Caco-2 (cell line): ENCODE data around the gene EHHADH. TPM values are rescaled to one million over a fixed set of nuclear protein-coding genes. Genes with fewer than 3 reads are reported as not detected.

Experiments
- BruUV-seq: library from RNA; stranded (reverse); fragments of 400-500 nt; replicated peaks from 2 replicates; lab custom pipeline; 2021; lab: Mats Ljungman, UMichigan
- CTCF ChIA-PET: fragments of 300-600 bp; sonication (Branson Sonifier 250); formaldehyde crosslinking; loops from one replicate; lab custom pipeline; 2022; ENCODE audit warnings: antibody characterized with exemption; lab: Charles Lee
- POLR2A ChIA-PET: fragments of 300-600 bp; sonication (Branson Sonifier 250); formaldehyde crosslinking; loops from one replicate; lab custom pipeline; 2022; ENCODE audit warnings: antibody characterized with exemption; lab: Charles Lee
- DNase-seq, 2 experiments: peaks; one replicate each; pipeline versions ENCODE4 v3.0.0 to v3.0.0-alpha.2; 2020 to 2022
- H3K27me3 ChIP-seq: replicated peaks from 2 replicates; pipeline ENCODE4 v1.6.0; 2011; ENCODE audit warnings: low read length; ENCODE audit not compliant: control insufficient read depth, insufficient read depth
- H3K36me3 ChIP-seq: 2 replicates; pipeline ENCODE4 v1.5.1; 2011; ENCODE audit warnings: low read length; ENCODE audit not compliant: control insufficient read depth, insufficient read depth
- H3K4me1 ChIP-seq: fragments of 250-450 bp; sonication (Bioruptor Pico); 2 replicates; pipeline ENCODE4 v1.5.1; 2020; ENCODE audit warnings: mild to moderate bottlenecking
- H3K4me3 ChIP-seq: 2 replicates; pipeline ENCODE4 v1.5.1; 2011; ENCODE audit warnings: low read depth, mild to moderate bottlenecking, control low read depth, low read length
- H3K9me3 ChIP-seq: fragments of 250-450 bp; sonication (Bioruptor Pico); 2 replicates; pipeline ENCODE4 v1.5.1; 2020; ENCODE audit warnings: mild to moderate bottlenecking, moderate library complexity
- H3K27ac Mint-ChIP-seq: one replicate; pipeline ENCODE4 v1.8.0; 2022; ENCODE audit warnings: mixed read lengths; ENCODE audit not compliant: unreplicated experiment
- H3K27me3 Mint-ChIP-seq: one replicate; pipeline ENCODE4 v1.8.0; 2022; ENCODE audit warnings: mixed read lengths; ENCODE audit not compliant: insufficient read depth, unreplicated experiment
- H3K36me3 Mint-ChIP-seq: one replicate; pipeline ENCODE4 v1.8.0; 2022; ENCODE audit warnings: mild to moderate bottlenecking, mixed read lengths; ENCODE audit not compliant: insufficient read depth, unreplicated experiment
- H3K4me1 Mint-ChIP-seq: one replicate; pipeline ENCODE4 v1.8.0; 2022; ENCODE audit warnings: low read depth, mixed read lengths; ENCODE audit not compliant: unreplicated experiment
- H3K4me3 Mint-ChIP-seq: one replicate; pipeline ENCODE4 v1.8.0; 2022; ENCODE audit warnings: mild to moderate bottlenecking, moderate library complexity, mixed read lengths; ENCODE audit not compliant: unreplicated experiment
- H3K9me3 Mint-ChIP-seq: one replicate; pipeline ENCODE4 v1.8.0; 2022; ENCODE audit warnings: mixed read lengths; ENCODE audit not compliant: unreplicated experiment
- CTCF ChIP-seq, 2 experiments: fragments of 200-600 bp in 1 of 2; IDR thresholded peaks; 1 replicate in 1 of 2; 2 replicates in 1 of 2; pipeline versions ENCODE4 v1.5.1 to v1.8.0; 2011 to 2022; ENCODE audit warnings: antibody characterized with exemption in 1 of 2, control low read depth in 1 of 2, inconsistent platforms in 1 of 2, low read depth in 1 of 2, low read length in 1 of 2, mild to moderate bottlenecking in 1 of 2, moderate library complexity in 1 of 2; ENCODE audit not compliant: insufficient read depth in 1 of 2, severe bottlenecking in 1 of 2, unreplicated experiment in 1 of 2
- intact Hi-C: fragments of 100-400 bp; cut with micrococcal nuclease; formaldehyde crosslinking; loops from one replicate; pipeline ENCODE4 v1.10.0; 2022; ENCODE audit not compliant: unreplicated experiment
- microRNA-seq: library from miRNA; unstranded; fragments of <30 nt; microRNA quantifications from one replicate; pipeline ENCODE4 v1.2.0, GENCODE V29; 2022
- total RNA-seq: library from RNA; stranded (reverse); gene quantifications from 2 replicates; pipeline ENCODE4 v1.2.3, GENCODE V29; 2022

Gene EHHADH
- total RNA-seq, 1 experiment from 2014 or later, result 24.9 TPM

- no peaks in the 10 kb centered on the region for H3K36me3 Mint-ChIP-seq
- peaks cover 4% of the 10 kb centered on the region for H3K27me3 Mint-ChIP-seq
- ChIA-PET CTCF (interaction anchor here (0.7 to 0.8 kb wide), 4 partner anchors 9 to 338 kb away, joined by 3 to 8 read pairs (median 4); no protein-coding TSS in a partner anchor), POLR2A (no interaction called here)
- H3K27ac Mint-ChIP-seq, result no peak overlapping the region
- H3K4me1 Mint-ChIP-seq, result no peaks in the 10 kb centered on the region
- intact Hi-C loops, result no loop called here
- H3K27me3 ChIP-seq, result no peaks in the 10 kb centered on the region
- H3K36me3 ChIP-seq, result no peaks in the 10 kb centered on the region
- no TSS peak for BruUV-seq
- DNase-seq, result no peak
- TF ChIP-seq CTCF (IDR thresholded peaks at IDR 0.05; ENCODE audit: insufficient read depth in 1 of 2, low read depth in 1 of 2, low read length in 1 of 2, severe bottlenecking in 1 of 2, unreplicated experiment in 1 of 2), result no peak
- no peaks in the 10 kb centered on the region for H3K9me3 ChIP-seq
- no peaks in the 10 kb centered on the region for H3K4me1 ChIP-seq
- no peak overlapping the region for H3K4me3 ChIP-seq
- no peaks in the 10 kb centered on the region for H3K9me3 Mint-ChIP-seq
- H3K4me3 Mint-ChIP-seq, result no peak overlapping the region
Measured at GRCh38 chr3:185145511-185145910, 108.3 kb downstream of the EHHADH start.

- no peak for DNase-seq
- Histone ChIP-seq H3K4me1 (no peaks in the 10 kb centered on the region), H3K4me3 (no peak overlapping the region), H3K36me3 (no peaks in the 10 kb centered on the region), H3K27me3 (no peaks in the 10 kb centered on the region), H3K9me3 (no peaks in the 10 kb centered on the region)
- no peak for TF ChIP-seq CTCF (IDR thresholded peaks at IDR 0.05; ENCODE audit: insufficient read depth in 1 of 2, low read depth in 1 of 2, low read length in 1 of 2, severe bottlenecking in 1 of 2, unreplicated experiment in 1 of 2)
- peaks cover 4% of the 10 kb centered on the region for H3K27me3 Mint-ChIP-seq
- no peak overlapping the region for H3K27ac Mint-ChIP-seq
- BruUV-seq, result no TSS peak
- POLR2A ChIA-PET, result no interaction called here
- no peaks in the 10 kb centered on the region for H3K9me3 Mint-ChIP-seq
- intact Hi-C loops, result no loop called here
- H3K4me3 Mint-ChIP-seq, result no peak overlapping the region
- H3K36me3 Mint-ChIP-seq, result no peaks in the 10 kb centered on the region
- CTCF ChIA-PET, result interaction anchor here (0.8 kb wide), 1 partner anchor 76 kb away, joined by 3 read pairs; no protein-coding TSS in a partner anchor
- no peaks in the 10 kb centered on the region for H3K4me1 Mint-ChIP-seq
Measured at GRCh38 chr3:185144784-185145183, 109.1 kb downstream of the EHHADH start.

Small RNA genes lying within 50 kb of the gene (microRNA-seq; reads per million reads assigned to microRNA genes)
- not detected for gene MIR5588

Other genes starting within 250 kb of the EHHADH start
- gene C3orf70, start 101.0 kb downstream of the EHHADH start, total RNA-seq, result 11.2 and 13.3 TPM in 2 replicates
- gene MAP3K13, start 109.1 kb upstream of the EHHADH start, total RNA-seq, result 20.1 and 26.2 TPM in 2 replicates
- 39.0 and 39.4 TPM in 2 replicates for gene TMEM41A, start 245.0 kb upstream of the EHHADH start, total RNA-seq